Panc1 (cell line): Measurements from ENCODE around the gene HHLA2. TPM values are rescaled to one million over a fixed set of nuclear protein-coding genes. Genes with fewer than 3 reads are reported as not detected.

Experiments used
- ATAC-seq: fragments of 200-7000 bp; cut with Tn5 transposase; 2 replicates; pipeline ENCODE4 v1.9.1; 2020; ENCODE audit warnings: mild to moderate bottlenecking, moderate library complexity
- BruUV-seq: library from RNA; stranded (reverse); fragments of 400-500 nt; replicated peaks from 2 replicates; lab custom pipeline; 2021; lab: Mats Ljungman, UMichigan
- CTCF ChIA-PET: fragments of 300-600 bp; sonication (Branson Sonifier 250); formaldehyde crosslinking; loops from one replicate; lab custom pipeline; 2022; ENCODE audit warnings: antibody characterized with exemption; lab: Charles Lee
- POLR2A ChIA-PET: fragments of 300-600 bp; sonication (Branson Sonifier 250); formaldehyde crosslinking; loops from one replicate; lab custom pipeline; 2022; ENCODE audit warnings: antibody characterized with exemption; lab: Charles Lee
- DNase-seq: peaks from one replicate; pipeline ENCODE4 v3.0.0-alpha.2; 2010; ENCODE audit warnings: low read depth, low spot score
- H3K27ac ChIP-seq: 2 replicates; pipeline ENCODE4 v1.5.1; 2011; ENCODE audit warnings: mild to moderate bottlenecking, low read length, inconsistent platforms
- H3K27me3 ChIP-seq: fragments of 200-500 bp; sonication (Bioruptor generic); 2 replicates; pipeline ENCODE4 v1.6.0; 2014; ENCODE audit warnings: low read length, inconsistent platforms; ENCODE audit not compliant: control insufficient read depth, insufficient read depth
- H3K36me3 ChIP-seq: fragments of 200-500 bp; sonication (Bioruptor generic); 2 replicates; pipeline ENCODE4 v1.5.1; 2014; ENCODE audit warnings: inconsistent platforms, mild to moderate bottlenecking, low read length, moderate library complexity; ENCODE audit not compliant: control insufficient read depth, insufficient read depth
- H3K4me1 ChIP-seq: 2 replicates; pipeline ENCODE4 v1.5.1; 2011; ENCODE audit warnings: inconsistent platforms, mild to moderate bottlenecking, low read length, moderate library complexity; ENCODE audit not compliant: control insufficient read depth, insufficient read depth
- H3K4me3 ChIP-seq, 2 experiments: 2 replicates each; pipeline ENCODE4 v1.5.1; 2011 to 2012; ENCODE audit warnings: low read depth in 2 of 2, low read length in 2 of 2, mild to moderate bottlenecking in 2 of 2, inconsistent platforms in 1 of 2, moderate library complexity in 1 of 2
- H3K9me3 ChIP-seq: fragments of 200-500 bp; sonication (Bioruptor generic); 2 replicates; pipeline ENCODE4 v1.5.1; 2014; ENCODE audit warnings: low read depth, mild to moderate bottlenecking, inconsistent platforms, low read length, moderate library complexity; ENCODE audit not compliant: control insufficient read depth, insufficient read depth
- CTCF ChIP-seq: fragments of 450-650 bp; IDR thresholded peaks from 2 replicates; pipeline ENCODE4 v1.5.1; 2017; ENCODE audit warnings: mild to moderate bottlenecking
- POLR2AphosphoS5 ChIP-seq: IDR thresholded peaks from 2 replicates; pipeline ENCODE4 v1.6.1; 2012; ENCODE audit warnings: mild to moderate bottlenecking, low read depth, low read length, moderate library complexity
- REST ChIP-seq, 2 experiments: IDR thresholded peaks; 2 replicates each; pipeline ENCODE4 v1.6.1; 2011 to 2012; ENCODE audit warnings: low read depth in 2 of 2, control low read depth in 1 of 2, low read length in 1 of 2, mild to moderate bottlenecking in 1 of 2, moderate library complexity in 1 of 2; ENCODE audit not compliant: insufficient read depth in 1 of 2
- SIN3A ChIP-seq: IDR thresholded peaks from 2 replicates; pipeline ENCODE4 v1.6.1; 2012; ENCODE audit warnings: low read depth, mild to moderate bottlenecking, low read length, moderate library complexity, borderline replicate concordance; ENCODE audit not compliant: insufficient read depth
- TCF7L2 ChIP-seq: IDR thresholded peaks from 2 replicates; pipeline ENCODE4 v1.6.1; 2011; ENCODE audit warnings: mild to moderate bottlenecking, low read depth, low read length, inconsistent platforms
- in situ Hi-C: cut with HindIII; loops from 2 replicates; pipeline ENCODE4 v1.10.0; 2016; ENCODE audit warnings: low sequenced_read_pairs, low pct_unique_long_range_greater_than_20kb
- intact Hi-C: fragments of 100-400 bp; cut with micrococcal nuclease; formaldehyde crosslinking; loops from one replicate; pipeline ENCODE4 v1.10.0; 2022; ENCODE audit not compliant: unreplicated experiment
- total RNA-seq: library from RNA; stranded (reverse); gene quantifications from one replicate; pipeline ENCODE4 v1.2.1, GENCODE V29; 2021; ENCODE audit not compliant: unreplicated experiment

Gene HHLA2
- total RNA-seq, 1 experiment from 2014 or later, result not detected

- BruUV-seq, result no TSS peak
- no peaks in the 10 kb centered on the region for H3K4me1 ChIP-seq
- TF ChIP-seq CTCF (no peak), SIN3A (no peak), REST (IDR thresholded peaks at IDR 0.05; ENCODE audit: insufficient read depth in 1 of 2, low read depth in 2 of 2, low read length in 1 of 2) (no peak), TCF7L2 (no peak), POLR2AphosphoS5 (no peak)
- in situ Hi-C loops, result no loop called here
- DNase-seq (no peak), ATAC-seq (no peak)
- no peaks in the 10 kb centered on the region for H3K9me3 ChIP-seq
- no peak overlapping the region for H3K27ac ChIP-seq
- no peaks in the 10 kb centered on the region for H3K36me3 ChIP-seq
- H3K27me3 ChIP-seq, result no peaks in the 10 kb centered on the region
- no peak overlapping the region for H3K4me3 ChIP-seq
- POLR2A ChIA-PET, result no interaction called here
- CTCF ChIA-PET, result no interaction called here
- intact Hi-C loops, result no loop called here
Measured at GRCh38 chr3:108389372-108389771, 93.0 kb downstream of the HHLA2 start.

GRCh38 chr3:108391917-108392593 lies 95.7 kb downstream of the HHLA2 start:
- H3K27ac ChIP-seq, result no peak overlapping the region
- ATAC-seq, result no peak
- no peak for TF ChIP-seq POLR2AphosphoS5
- no peak for TF ChIP-seq SIN3A
- no peak for TF ChIP-seq TCF7L2
- TF ChIP-seq CTCF, result no peak
- TF ChIP-seq REST (IDR thresholded peaks at IDR 0.05; ENCODE audit: insufficient read depth in 1 of 2, low read depth in 2 of 2, low read length in 1 of 2), result no peak
- H3K27me3 ChIP-seq, result no peaks in the 10 kb centered on the region
- no peak overlapping the region for H3K4me3 ChIP-seq
- no peaks in the 10 kb centered on the region for H3K4me1 ChIP-seq
- POLR2A ChIA-PET, result no interaction called here
- in situ Hi-C loops, result no loop called here
- CTCF ChIA-PET, result no interaction called here
- DNase-seq, result no peak
- no TSS peak for BruUV-seq
- intact Hi-C loops, result no loop called here
- H3K36me3 ChIP-seq, result no peaks in the 10 kb centered on the region
- H3K9me3 ChIP-seq, result no peaks in the 10 kb centered on the region
